CD4-positive, alpha-beta T cell treated with Interleukin-4 for 4 hours (primary cell): ENCODE data around the gene PTPRN2.
"Not testable (repeated sequence)": the region's sequence is repeated elsewhere in the genome, so short reads cannot be mapped to it uniquely, and the experiment has no call there.

Experiments
- DNase-seq: peaks from one replicate; pipeline ENCODE4 v3.0.0-alpha.2; 2020

Gene PTPRN2

GRCh38 chr7:158241919-158242318 lies 345.7 kb downstream of the PTPRN2 start:
- DNase-seq: no peak

GRCh38 chr7:158240801-158241200 lies 346.8 kb downstream of the PTPRN2 start:
- DNase-seq: no peak

- DNase-seq: no peak
Measured at GRCh38 chr7:158239290-158239981, 348.2 kb downstream of the PTPRN2 start.

GRCh38 chr7:158238616-158239289 lies 348.9 kb downstream of the PTPRN2 start:
- no peak for DNase-seq

GRCh38 chr7:158237672-158238335 lies 349.8 kb downstream of the PTPRN2 start:
- DNase-seq: no peak

- DNase-seq: no peak
Measured at GRCh38 chr7:158236400-158236799, 351.2 kb downstream of the PTPRN2 start.

GRCh38 chr7:158235862-158236261 lies 351.8 kb downstream of the PTPRN2 start:
- no peak for DNase-seq

- no peak for DNase-seq
Measured at GRCh38 chr7:158229945-158230344, 357.7 kb downstream of the PTPRN2 start.

GRCh38 chr7:158228986-158229385 lies 358.6 kb downstream of the PTPRN2 start:
- DNase-seq: no peak

- no peak for DNase-seq
Measured at GRCh38 chr7:158228131-158228530, 359.5 kb downstream of the PTPRN2 start.

GRCh38 chr7:158227258-158227984 lies 360.2 kb downstream of the PTPRN2 start:
- DNase-seq: no peak

GRCh38 chr7:158216198-158216597 lies 371.4 kb downstream of the PTPRN2 start:
- no peak for DNase-seq

- no peak for DNase-seq
Measured at GRCh38 chr7:158209435-158209834, 378.2 kb downstream of the PTPRN2 start.

GRCh38 chr7:158206341-158206740 lies 381.3 kb downstream of the PTPRN2 start:
- DNase-seq: no peak

- DNase-seq: no peak
Measured at GRCh38 chr7:158204453-158204852, 383.2 kb downstream of the PTPRN2 start.

- DNase-seq: not testable (repeated sequence)
Measured at GRCh38 chr7:158203948-158204347, 383.7 kb downstream of the PTPRN2 start.

GRCh38 chr7:158194365-158194900 lies 393.2 kb downstream of the PTPRN2 start:
- no peak for DNase-seq

- DNase-seq: no peak
Measured at GRCh38 chr7:158193446-158193845, 394.2 kb downstream of the PTPRN2 start.

- no peak for DNase-seq
Measured at GRCh38 chr7:158192956-158193355, 394.7 kb downstream of the PTPRN2 start.

GRCh38 chr7:158192184-158192835 lies 395.3 kb downstream of the PTPRN2 start:
- DNase-seq: no peak

GRCh38 chr7:158191671-158192070 lies 396.0 kb downstream of the PTPRN2 start:
- no peak for DNase-seq

- DNase-seq: no peak
Measured at GRCh38 chr7:158190756-158191155, 396.9 kb downstream of the PTPRN2 start.

- DNase-seq: no peak
Measured at GRCh38 chr7:158188676-158189075, 398.9 kb downstream of the PTPRN2 start.
